Activated T-helper 1 cell treated with anti-CD3 and anti-CD28 coated beads, Interleukin-2, amount 50 U/mL, for 16 hours (primary cell): Measurements from ENCODE around the gene DLX5.

ENCODE experiments used
- DNase-seq, 2 donors: peaks; one replicate each; pipeline ENCODE4 v3.0.0-alpha.2; 2020; ENCODE audit warnings: low read depth in 1 of 2, low spot score in 1 of 2

DLX5 gene

DNA sequence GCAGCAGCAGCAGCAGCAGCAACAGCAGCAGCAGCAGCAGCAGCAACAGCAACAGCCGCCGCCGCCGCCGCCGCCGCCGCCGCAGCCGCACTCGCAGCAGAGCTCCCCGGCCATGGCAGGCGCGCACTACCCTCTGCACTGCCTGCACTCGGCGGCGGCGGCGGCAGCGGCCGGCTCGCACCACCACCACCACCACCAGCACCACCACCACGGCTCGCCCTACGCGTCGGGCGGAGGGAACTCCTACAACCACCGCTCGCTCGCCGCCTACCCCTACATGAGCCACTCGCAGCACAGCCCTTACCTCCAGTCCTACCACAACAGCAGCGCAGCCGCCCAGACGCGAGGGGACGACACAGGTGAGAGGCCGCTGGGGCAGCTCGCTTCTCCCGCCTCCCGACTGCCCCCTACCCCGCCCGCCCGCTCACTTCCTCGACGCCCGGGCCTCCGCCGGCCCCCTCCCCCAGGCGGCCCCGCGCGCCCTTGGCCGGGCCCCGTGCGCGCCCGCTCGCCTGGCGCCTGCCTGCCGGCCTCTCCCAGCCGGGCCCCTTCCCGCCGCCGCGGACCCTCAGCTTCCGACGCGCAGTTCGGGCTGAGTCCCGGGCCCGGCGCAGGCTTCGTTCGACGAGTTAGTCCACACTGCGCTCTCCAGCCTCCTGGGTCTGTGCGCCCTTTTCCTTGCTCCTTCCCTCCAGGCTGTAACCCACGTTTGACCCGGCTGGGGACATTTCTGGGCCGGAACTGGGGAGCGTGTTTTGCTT is 18.4 kb downstream of the DLX5 start:
- no peak for DNase-seq

DNA sequence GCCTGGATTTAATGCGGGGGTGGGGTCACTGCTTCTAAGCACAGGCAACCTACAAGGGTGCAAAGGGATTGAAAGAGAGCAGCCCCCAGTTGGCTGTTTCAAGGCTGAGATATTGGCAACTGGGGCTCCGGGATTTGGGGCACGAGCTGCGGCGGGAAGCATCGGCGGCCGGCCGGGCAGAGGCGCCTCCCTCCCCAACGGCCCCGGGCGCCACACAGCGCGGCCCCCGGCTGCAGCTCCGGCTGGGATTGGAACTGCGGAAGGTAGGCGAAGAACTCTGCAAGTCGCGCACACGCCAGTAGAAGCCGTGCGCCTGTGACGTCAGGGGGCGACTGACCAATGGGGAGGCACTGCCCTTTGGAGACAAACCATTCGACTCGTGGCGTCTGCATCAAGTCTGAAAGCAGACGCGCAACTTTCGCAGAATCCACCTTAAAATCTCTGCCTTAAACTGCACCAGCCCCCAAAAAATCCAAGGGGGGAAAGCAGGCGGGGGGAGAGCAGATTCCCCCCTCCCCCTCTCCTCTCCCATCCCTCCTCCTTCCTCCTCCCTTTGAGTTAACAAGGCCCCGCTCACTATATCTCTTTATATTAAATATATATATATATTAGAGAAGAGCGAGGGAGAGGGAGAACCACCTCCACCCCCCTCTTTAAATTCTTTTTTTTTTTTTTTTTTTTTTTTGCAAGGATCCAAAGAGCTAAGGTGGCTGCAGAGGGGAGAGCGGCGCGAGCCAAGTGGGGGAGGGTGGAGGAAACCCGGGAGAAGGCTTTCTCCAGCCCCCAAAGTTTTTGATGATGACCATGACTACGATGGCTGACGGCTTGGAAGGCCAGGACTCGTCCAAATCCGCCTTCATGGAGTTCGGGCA is 19.2 kb downstream of the DLX5 start, which contains the start of gene DLX6:
TSS of gene DLX6 (plus strand) at position 371 of the 872 bp plus-strand sequence. CDS start at position 796, 425 bp downstream.
- DNase-seq = no peak

- no peak for DNase-seq
Measured at GRCh38 chr7:97004247-97005182, 20.1 kb downstream of the DLX5 start.

DNA sequence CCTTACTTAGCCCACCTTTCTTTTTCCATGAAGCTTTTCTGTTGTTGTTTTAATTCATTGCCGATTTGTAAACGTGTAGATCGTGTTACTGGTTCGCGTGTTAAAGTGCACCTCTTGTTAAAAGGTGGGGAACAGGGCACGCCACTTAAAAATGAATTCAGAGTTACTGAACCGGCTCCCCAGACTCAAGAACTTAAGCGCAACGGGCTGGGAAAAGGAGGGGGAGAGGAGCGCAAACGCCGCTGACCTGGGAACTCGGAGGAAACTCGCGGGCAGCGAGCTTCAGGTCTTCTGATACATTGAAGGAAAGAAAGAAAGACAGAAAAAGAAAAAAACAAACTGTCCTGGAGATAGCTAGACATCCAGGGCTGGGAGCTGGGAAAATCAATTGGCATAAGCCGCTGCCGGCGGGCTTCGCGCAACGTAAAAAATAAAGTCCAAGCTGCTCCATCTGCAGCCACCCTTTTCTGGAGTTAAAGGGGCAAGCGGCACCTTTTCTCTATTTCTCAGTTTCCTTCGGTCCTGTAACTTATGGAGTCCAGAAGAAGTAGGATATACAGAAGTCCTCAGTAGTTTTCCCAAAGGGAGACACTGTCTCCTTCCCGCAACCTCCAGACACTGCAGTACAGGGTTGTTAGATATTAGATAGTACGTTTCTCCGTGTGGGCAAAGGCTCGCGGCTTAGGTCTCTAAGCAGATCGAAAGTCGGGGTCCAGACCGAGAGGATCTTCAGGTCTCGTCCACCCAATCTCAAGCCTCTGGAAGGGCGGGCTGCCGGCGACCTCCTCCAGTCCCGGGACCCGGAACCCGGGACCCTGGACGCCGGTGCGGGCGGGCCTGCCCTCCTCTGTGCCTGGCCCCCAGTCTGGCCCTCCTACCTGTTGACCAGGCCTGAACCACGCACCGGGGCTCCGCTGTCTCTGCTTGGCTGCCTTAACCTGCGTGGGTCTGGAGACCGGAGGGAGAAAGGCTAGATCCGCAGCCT is 21.1 kb downstream of the DLX5 start:
- no peak for DNase-seq

DNA sequence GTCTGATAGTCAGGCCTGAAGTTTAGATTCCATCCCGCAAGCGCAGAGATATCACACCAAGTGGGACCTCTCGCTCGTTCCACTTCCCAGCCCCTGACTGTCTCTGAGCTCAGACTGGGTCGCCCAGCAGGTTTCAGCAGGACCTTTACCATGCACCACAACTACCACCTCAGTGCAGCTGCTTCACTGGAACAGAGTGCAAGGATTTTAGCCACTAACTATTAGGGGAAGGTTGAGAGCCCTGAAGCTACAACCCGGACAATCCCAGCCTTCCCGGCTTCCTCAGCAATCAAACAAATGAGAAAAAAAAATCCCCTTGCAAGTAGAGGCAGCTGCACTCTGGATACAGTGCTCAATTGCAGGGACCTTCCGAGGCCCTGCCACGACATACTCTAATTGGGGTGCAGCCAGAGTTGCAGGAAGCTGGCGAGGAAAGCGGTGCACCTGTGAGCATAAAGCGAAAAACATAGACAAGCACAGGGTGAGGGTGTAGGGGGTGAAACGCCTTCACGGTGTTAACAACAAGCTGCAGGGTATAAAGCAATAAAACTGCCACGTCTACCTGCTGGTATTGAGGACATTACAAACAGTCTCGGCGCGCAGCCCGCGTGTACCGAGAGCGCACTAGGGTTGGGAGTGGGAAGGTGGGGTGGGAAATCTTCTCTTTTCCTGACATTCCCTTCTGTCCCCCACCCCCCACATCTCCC is 21.9 kb downstream of the DLX5 start:
- no peak for DNase-seq

DNA sequence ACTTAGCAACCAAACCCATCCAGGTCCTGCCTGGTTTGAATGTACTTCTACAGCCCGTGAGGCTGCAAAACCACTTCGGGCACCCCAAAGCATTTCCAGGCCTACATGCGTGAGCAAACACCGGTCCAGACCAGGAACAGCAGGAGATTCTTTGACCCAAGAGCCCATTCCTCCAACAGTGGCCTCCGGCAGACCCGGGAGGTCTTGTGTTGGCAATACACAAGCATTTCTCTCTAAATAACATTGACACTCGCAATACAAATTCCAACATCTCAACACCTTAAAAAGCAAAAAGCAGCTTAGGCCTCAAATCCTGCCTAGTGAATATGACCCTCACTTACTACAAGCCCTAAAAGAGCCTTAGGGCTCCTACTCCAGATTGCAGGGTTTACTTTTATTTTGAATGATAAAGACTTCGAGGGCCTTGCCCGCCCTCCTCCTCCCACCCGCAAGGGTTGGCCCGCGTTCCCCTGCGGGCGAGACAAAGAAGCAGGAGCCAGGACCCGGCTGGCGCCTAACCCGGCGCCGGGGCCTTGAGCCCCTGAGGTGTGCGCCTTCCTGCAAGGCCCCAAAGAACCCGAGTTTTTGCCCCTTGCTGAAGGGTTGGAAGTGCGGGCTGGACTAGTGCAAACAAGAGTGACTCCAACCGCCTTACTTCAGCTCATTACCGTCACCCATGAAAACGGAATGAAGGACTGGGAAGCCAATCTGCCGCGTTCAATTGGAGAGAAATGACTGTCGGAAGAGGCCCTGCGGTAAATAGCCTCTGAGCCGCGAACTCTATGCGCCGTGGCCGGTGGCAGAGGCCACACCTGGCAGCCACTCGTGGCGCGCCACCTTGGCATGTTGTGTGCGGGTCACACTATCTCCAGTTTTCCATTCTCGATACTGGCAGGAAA is 22.7 kb downstream of the DLX5 start:
- DNase-seq = no peak

GRCh38 chr7:97001221-97001620 is 23.4 kb downstream of the DLX5 start:
- DNase-seq = no peak

DNA sequence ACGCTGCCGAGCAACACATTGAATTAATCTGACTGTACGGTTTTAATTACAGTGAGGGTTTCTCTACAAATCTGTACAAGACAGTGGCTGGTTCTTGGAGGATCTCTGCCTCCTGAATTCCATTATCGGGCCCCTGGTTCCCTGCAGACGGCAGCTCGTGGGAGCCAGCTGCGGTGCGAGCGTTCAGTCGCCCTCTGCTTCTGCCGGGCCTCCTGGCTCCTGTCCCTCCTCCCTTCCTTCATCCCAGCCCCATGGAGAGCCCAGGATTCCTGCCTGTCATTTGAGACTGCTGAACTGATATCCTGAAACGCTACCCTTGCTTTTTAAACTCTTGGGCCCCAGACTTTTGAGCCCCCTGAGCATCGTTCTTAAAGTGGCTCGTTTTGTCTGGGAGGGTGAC is 25.9 kb downstream of the DLX5 start:
- no peak for DNase-seq

DNA sequence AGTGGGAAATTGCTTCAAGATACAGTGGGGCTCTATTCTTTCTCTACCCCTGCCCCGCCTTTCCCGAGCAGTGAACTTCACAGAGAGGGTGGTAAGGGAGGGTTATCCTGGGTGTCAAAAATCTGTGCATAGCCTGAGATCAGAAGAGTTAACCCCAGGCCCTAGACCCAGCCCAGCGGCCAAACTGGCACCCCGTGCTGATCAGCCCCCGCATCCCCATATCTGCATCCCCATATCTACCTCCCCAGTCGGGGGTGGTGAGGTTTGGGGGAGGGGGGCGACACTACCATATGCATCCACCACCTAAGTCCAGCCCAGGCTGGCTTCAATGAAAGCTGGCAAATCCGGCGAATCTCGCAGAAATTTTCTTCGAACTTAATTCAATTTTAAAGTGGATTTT is 26.3 kb downstream of the DLX5 start:
- DNase-seq = no peak

DNA sequence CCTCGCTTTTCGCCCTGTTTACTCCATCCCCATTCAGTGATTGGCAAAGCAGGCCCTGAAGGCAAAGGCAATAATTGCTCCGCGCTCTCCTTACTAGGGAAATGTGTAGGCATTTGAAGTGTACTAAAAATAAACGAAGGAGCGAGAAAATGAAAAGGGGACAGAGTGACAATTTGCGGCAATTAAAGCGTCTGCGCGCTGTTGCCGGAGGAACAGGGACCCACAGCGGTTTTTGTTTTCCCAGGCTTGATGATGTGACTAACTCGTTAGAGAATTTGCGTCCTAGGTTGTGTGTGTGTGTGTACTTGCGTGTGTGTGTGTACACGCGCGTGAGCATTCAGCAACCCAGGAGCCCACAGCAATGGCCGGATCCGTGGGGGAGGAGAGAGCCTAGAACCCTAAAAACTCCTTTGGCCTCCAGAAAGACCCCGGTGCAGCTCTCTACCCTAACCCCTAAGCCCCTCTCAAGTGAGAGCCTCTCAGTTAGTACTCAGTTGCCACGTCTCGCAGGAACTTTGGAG is 27.1 kb downstream of the DLX5 start:
- no peak for DNase-seq

DNA sequence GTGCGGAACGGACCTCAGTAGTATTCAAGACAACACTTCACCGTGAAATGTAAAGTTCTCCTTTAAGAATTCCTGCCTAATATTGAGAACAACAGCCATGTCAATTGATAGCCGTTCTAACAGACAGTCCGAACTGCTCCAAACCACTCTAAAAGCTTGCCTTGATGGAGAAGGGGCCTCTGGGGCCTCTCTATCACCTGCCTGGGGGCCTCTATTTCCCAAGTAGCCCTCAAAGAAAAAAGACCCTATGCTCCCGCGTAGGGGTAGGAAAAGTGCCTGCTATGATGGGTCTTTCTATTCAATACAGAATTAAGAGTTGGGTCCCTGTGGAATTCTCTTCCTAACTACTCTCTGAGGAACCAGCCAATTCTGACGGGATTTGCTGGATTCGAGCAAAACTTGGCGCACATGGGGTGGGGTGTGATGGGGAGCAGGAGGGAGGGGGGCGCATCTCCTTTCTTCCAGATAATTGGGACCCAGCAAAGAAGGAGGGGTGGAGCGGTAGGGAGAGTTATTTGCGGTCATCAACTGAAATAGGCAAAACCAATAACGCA is 27.6 kb downstream of the DLX5 start:
- no peak for DNase-seq

GRCh38 chr7:96996111-96996957 is 28.3 kb downstream of the DLX5 start:
- no peak for DNase-seq

GRCh38 chr7:96995406-96996110 is 29.1 kb downstream of the DLX5 start:
- no peak for DNase-seq

GRCh38 chr7:96993980-96994379 is 30.7 kb downstream of the DLX5 start:
- DNase-seq = no peak

GRCh38 chr7:96993094-96993865 is 31.4 kb downstream of the DLX5 start:
- DNase-seq = no peak
